HTR-8/SVneo (cell line): ENCODE data around the gene ASPSCR1.

Experiments used
- DNase-seq: peaks from one replicate; pipeline ENCODE4 v3.0.0; 2011; ENCODE audit warnings: low spot score, mixed read lengths; ENCODE audit not compliant: insufficient read length
- FAIRE-seq: peaks from 2 replicates; lab custom pipeline; 2011; peaks lifted over from hg19 to GRCh38; lab: Jason Lieb, UNC

ASPSCR1 gene, protein sequence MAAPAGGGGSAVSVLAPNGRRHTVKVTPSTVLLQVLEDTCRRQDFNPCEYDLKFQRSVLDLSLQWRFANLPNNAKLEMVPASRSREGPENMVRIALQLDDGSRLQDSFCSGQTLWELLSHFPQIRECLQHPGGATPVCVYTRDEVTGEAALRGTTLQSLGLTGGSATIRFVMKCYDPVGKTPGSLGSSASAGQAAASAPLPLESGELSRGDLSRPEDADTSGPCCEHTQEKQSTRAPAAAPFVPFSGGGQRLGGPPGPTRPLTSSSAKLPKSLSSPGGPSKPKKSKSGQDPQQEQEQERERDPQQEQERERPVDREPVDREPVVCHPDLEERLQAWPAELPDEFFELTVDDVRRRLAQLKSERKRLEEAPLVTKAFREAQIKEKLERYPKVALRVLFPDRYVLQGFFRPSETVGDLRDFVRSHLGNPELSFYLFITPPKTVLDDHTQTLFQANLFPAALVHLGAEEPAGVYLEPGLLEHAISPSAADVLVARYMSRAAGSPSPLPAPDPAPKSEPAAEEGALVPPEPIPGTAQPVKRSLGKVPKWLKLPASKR

DNA sequence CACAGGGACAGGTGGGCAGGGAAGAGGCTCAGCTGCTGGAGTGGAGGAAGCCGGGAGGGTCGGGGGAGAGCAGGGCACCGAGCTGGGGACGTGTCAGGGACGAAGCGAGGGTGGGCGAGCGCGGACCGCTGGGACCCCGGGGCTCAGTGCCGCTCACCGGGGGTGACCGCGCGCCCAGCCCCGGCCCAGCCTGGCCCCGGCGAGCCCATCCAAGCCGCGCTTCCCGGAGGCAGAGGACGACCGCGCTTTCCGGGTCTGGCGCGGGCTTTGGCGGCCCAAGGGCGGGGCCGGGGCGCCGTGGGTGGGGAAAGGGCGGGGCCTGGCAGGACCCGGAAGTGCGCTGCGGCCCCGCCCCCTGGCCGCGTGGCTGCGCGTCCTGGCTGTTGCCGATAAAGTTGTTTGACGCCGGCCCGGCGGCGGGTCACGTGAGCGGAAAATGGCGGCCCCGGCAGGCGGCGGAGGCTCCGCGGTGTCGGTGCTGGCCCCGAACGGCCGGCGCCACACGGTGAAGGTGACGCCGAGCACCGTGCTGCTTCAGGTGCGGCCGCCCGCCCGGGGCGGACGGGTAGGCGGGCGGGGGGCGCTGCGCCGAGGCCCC is at the start of gene ASPSCR1:
TSS of gene ASPSCR1 (plus strand) at position 419 of the 598 bp plus-strand sequence. CDS start at position 437, 18 bp downstream.
- FAIRE-seq (no peak), DNase-seq (peak; percentile 80)

DNA sequence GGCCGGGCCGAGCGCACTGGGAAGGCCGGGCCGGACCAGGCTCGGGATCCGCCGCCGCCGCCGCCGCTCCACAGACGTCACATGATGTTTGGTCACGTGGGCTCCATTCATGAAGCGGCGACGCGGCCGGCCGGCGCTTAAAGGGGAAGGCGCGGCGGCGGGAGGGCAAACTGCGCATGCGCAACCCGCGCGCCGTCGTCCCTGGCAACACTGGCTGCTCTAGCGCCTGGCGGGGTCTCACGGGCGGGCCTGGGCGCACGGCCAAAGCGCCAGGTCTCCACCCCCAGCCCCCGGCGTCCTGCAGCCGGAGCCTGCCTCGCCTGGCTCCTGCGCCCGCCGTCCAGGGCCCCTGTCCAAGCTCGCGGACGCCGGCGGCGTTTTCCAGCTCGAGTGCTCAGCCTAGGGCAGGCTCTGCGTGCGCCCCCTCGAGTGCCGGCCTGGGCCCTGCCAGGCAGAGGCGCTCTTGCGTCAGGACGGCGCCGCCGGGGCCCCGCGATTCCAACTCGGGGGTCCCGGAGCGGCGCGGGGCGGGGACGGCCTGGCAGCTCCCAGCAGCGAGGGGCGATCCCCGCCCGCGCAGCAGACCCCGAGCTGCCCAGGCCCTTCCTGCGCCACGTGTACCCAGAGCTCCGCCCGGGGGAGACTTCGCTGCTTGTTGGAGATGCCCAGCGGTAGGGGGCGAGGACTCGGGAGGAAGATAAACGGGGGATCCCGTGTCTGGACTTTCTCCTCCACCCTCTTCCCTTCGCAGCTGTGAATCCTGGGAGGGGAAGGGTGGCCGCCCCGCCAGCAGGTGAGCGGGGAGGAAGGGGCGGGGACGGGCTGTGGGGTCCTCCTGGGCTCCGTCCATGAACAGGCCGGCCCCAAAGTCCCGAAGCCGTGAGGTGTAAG is 49.5 kb upstream of the ASPSCR1 start, which contains the start of gene MAFG:
TSS of gene MAFG (minus strand) at position 83 of the 891 bp plus-strand sequence. CDS start 4,550 bp downstream, outside the sequence.
- DNase-seq: peak; percentile 94
- FAIRE-seq: peak; percentile 92

DNA sequence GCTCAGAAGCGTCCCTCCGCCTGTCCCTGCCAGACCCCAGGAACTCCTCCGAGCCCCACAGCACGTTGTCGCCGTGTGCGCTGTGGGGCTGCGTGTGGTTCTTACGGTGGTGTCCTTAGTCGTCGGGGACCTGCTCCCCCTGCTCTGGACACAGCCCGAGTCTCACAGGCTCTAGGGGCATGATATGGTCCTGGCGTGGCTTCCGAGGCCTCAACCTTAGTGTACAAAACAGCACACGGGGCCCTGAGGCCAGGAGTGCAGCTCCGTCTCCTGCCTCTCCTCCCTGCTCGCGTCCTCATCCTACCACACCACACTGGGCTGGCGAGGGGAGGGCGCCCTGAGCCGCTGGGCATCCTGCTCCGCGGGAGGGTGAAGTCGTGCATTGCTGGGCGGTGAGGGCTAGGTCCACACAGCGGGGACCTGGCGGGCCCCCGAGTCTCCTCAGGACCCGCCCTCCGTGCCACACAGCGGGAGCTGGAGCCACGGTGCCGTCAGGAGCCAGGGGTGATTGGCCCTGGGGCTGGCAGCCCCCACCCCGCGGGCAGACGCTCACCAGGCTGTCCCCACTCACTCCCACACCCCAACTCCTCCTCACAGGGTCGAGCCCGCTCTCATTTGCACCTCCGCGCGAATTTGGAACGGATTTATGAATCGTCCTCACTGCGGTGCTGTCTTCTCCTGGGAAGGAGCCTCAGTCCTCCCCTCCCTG is 48.7 kb upstream of the ASPSCR1 start:
- DNase-seq (no peak), FAIRE-seq (peak; percentile 58)

DNA sequence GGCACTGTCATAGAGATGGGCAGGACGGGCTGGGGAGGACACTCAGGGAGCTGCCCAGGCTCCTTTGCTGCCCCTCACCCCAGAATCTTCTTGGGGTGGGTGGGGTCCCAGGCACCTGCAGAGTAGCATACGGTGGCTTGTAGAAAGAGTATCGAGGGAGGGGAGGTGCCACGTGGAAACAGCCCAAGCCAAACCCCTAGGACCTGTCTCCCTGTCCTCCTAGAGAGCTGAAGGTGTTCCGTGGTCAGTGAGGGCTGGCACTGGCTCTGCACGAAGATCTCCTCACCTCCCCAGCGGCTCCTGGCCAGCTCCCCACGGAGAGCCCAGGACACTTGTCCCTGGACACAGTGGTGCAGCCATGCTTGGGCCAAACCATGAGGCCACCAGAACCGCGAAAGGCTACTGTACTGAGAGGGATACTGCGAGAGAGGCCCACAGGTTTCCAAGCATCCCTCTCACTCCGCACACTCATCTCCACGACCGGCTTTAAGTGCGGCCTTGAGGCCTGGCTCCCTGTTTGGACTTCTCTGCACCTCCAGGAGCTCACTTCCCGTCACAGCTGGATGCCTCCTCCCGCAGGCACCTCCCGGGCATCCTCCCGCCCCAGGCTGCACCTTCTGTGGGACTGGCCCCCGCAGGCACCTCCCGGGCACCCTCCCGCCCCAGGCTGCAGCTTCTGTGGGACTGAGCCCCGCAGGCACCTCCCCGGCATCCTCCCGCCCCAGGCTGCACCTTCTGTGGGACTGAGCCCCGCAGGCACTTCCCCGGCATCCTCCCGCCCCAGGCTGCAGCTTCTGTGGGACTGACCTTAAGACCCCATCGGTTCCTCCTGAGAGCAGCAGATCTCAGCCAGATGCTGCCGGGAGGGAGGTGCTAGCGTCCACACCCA is 47.9 kb upstream of the ASPSCR1 start:
- FAIRE-seq: no peak
- no peak for DNase-seq

DNA sequence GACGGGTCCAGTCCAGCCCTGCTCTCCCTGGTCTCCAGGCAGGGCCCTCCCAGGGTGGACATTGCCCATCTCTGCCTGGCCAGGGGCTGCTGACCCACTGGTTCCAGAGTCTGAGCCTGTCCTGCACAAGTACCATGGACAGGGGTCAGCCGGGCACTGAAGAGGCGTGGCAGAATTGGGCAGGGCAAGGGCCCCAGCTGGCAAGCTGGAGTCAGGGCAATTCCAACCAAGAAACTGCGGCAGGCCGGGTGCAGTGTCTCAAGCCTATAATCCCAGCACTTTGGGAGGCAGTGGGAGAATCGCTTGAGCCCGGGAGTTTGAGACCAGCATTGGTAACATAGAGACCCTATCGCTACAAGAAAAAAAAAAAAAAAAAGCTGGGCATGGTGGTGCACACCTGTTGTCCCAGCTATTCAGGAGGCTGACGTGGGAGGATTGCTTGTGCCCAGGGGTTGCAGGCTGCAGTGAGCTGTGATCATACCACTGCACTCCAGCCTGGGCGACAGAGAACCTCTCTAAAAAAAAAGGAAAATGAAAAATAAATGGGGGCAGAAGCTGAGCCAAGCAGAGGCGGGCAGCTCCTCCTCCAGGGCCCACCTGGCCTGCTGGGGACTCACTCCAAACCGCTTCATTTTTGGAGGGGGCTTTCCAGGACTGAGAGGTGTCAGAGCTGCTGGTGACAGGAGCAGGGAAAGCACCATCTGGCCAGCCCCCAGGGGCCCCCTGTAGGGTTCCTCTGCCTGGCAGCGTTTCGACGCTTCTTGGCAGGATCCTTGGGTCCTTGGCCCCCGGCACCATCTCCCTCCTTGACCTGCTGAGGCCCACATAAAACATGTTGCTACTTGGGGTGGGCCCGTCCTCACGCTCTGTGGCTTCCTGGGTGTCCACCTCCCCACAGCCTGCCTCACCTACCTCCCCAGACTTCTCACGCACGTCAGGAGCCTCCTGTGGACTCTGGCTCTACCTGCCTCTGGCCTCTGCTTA is 47.0 kb upstream of the ASPSCR1 start:
- FAIRE-seq: no peak
- no peak for DNase-seq

DNA sequence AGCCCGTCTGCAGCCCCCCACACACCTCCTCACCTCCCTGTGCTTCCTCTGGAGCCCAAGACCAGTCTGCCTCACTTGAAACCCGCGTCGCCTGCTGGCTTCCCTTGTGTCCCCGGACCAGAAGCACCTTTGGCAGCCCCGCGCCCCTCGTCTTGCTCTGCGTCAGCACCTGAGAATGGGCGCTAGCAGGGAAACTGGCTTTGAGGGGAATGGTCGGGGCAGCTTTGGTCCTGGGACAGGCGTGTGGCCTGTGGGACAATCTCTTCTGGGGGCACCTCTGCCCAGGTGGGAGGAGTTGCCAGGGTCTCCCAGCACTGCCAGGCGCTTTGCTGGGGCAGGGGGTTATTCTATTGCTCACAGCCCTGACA is 46.3 kb upstream of the ASPSCR1 start:
- FAIRE-seq (no peak), DNase-seq (no peak)

DNA sequence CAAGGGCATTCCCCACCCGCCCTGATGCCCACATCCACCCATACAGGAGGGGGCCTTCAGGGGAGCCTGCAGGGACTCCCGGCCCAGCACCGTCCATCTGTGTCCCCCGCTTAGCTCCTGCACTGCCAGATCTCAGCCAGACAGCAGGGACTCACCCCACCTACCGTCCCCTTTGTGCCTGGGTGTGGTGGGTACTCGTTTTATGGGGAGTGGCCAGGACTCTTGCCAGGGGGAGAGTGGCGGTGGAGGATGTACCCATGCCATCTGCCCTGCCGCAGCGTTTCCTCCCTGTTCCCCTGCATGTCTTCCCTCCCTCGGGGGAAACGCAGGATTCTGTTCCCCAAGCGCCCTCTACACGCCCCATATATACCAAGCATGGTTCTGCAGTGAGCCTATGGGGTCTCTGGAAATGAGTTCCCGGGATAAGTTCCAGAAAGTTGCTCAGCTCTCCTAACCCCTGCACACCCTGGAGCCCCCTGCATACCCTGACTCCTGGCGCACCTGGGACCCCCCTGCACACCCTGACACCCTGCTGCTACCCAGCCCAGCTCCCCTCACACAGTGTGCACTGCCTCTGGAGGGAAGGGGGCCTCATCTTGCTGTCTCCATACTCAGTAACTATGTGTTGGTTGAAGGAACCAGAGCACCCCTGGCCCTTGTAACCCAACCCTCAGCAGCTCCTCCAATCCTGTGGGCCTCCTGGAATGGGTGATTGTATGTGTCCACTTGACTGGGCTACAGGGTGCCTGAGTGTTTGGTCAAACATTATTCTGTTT is 45.7 kb upstream of the ASPSCR1 start:
- FAIRE-seq (peak; percentile 31), DNase-seq (no peak)

DNA sequence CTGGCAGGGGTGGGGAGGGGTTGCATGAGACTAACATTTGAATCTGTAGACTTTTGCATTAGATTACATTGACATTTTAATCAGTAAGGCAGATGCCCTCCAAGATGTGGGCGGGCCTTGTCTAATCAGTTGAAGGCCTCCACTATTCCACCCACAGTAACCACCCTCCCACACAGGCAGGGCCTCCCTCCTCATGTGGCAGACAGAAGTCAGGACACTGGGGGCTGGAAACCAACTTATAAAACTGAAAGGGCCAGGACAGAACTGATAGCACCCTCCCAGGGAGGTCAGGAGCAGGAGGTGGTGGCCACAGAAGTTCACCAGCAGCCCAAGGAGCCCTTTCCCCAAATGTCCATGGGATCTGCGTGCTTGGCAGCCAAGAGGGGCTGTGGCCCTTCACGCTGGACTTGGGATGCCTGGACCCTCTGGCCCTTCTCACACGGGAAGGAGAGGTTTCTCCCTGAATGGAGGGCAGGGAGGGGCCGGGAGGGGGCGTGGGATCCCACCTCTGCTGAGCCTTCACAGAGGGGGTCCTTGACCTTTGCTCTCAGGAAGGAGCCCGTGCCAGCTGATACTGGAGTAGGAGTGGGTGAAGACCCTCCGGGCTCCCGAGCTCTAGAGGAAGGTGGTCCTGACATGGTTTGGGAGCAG is 45.0 kb upstream of the ASPSCR1 start:
- FAIRE-seq (no peak), DNase-seq (no peak)

DNA sequence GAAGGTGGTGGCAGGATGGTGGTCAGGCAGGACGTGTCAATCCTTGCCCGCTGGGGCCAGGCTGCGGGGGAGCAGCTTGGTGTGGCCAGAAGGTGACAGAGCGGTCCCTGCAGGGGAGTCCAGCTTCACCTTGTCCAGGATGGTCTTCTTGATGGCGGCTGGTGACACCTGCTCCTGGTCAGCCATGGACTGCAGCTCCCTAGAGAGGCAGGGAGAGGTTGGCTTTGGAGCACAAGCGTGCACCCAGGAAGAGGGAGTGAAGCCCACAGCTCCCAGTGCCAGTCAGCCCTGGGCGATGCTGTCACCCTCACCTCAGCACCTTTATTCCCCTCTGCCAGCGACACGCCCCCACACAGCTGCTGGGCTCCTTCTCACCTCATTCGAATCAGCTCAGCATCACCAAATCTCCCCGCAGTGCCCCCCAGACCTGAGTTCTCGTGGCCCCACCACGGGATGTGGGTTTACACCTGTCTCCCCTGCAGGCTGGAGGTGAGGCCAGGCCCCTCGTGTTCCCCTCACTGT is 44.2 kb upstream of the ASPSCR1 start:
- FAIRE-seq (no peak), DNase-seq (no peak)

DNA sequence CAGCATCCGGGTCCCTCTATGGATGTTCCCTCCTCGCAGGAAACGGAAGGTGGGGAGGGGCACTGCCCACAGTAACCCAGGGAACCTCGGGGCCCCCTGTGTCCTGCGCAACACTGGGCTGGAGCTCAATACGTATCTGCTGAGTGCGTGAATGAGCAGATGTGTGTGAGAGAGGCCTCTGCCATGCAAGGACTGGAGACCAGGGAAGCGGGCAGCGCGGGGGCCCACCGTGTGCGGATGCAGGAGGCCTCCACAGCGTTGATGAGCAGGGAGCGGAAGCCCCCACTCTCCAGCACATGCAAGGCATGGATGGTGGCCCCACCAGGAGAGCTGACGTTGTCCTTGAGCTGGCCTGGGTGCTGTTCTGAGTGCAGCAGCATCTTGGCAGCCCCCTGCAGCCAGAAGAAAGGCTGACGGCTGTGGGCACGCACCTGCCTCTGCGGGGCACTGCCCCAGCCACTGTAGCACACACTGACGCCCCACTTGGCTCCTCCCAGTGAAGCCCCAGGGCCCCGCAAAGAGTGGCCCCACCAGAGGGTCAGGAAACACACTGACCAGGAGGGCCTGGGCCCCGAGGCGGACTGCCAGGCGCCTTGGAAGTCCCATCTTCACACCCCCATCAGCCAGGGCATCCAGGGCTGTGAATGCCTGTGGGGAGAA is 43.2 kb upstream of the ASPSCR1 start:
- DNase-seq (no peak), FAIRE-seq (no peak)

DNA sequence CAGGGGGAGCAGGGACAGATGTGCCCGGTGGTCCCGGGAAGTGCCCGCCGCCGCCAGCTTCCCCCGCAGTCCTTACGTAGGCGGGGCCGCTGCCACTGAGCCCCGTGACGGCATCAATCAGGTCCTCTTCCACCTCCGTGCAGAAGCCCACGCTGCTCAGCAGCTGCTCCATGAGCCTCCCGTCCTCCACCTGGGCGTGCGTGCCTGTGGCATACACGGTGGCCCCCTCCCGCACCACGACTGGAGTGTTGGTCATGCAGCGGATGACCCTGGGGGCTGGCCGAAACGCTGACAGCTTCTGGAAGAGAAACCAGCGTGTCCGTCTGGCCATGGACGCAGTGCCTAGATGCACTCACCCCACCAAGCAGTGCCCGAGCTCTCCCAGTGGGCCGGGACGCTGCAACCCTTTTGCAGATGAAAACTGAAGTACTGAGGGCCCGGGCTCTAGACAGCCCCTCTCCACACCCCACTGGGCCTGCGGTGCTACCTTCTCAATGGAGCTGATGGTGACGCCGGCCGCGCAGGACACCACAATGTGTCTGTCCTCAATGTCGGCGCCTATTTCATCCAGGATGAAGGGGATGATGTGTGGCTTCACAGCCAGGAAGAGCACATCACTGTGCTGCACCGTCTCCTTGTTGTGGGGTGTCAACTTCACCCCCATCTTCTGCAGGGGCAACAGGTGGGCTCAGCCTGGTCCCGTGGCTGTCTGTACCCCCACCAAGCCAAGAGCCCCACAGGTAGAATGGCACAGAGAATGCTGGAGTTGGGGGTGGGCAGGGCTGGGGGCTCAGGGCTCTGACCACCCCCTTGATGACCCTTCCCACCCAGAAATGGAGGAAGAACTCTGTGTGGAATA is 42.4 kb upstream of the ASPSCR1 start:
- no peak for DNase-seq
- no peak for FAIRE-seq

DNA sequence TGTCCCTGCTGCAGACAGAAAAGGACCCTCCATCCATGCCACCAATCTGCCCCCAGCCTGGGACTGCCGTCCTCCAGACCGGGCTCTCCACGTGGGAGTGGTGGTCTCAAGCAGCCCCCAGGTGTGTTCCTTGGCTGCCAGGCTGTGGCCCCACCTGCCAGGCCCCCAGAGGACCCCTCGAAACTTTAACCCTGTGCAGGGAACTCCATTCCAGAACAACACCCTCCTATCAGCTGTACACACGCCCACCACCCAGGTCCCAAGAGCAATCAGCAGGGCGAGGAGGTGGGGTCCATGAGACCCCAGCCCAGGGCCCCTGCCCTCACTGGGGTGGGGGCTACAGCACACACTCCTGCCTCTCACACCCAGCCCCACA is 41.7 kb upstream of the ASPSCR1 start:
- no peak for FAIRE-seq
- no peak for DNase-seq

DNA sequence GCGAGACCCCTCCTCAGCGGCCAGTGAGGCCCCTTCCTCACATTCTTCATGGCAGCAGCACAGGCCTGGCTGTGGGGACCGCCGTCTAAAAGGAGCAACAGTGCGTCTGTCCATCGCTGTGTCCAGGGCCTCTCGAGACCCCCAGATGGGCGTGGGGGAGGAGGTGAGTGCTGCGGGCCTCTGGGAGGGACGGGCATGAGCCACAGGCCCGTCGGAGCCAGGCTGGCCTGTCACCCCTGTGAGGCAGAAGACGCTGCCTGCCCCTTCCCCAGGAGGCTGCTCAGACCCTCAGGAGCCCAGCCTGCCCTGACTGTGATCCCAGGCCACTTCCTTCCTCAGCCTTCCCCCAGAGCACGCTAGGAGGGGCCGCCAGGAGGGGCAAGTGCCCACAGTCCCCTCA is 38.2 kb upstream of the ASPSCR1 start:
- no peak for DNase-seq
- no peak for FAIRE-seq

DNA sequence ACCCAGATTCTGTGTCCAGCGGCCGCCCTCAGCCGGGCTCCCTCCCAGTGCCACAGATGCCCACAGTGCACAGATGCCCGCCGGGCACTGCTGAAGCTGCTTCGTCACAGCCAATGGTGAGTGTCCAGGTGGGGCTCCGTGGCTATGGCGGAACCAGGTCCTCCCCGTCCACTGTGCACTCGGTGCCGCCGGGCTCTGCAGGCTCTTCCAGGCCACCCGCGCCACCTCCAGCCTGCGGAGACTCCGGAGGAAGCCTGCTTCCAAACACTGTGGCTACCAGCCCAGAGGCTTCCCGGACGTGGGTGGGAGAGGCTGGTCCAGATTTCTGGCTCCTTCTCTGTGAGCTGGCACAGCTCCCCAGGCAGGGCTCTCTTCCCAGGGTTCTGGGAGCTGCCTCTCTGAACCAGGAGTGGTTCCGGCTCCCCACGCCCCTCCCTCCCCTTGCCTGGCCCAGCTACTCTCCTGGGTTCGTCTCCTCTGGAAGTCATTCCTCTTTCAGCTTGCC is 37.5 kb upstream of the ASPSCR1 start:
- FAIRE-seq (no peak), DNase-seq (no peak)
